Measurements from ENCODE around the gene TMC5. TPM values are rescaled to one million over a fixed set of nuclear protein-coding genes. Genes with fewer than 3 reads are reported as not detected.

The TMC5 gene
- total and polyA plus RNA-seq, 2 experiments from 2014 or later = 2.3 to 4.8 TPM

DNA sequence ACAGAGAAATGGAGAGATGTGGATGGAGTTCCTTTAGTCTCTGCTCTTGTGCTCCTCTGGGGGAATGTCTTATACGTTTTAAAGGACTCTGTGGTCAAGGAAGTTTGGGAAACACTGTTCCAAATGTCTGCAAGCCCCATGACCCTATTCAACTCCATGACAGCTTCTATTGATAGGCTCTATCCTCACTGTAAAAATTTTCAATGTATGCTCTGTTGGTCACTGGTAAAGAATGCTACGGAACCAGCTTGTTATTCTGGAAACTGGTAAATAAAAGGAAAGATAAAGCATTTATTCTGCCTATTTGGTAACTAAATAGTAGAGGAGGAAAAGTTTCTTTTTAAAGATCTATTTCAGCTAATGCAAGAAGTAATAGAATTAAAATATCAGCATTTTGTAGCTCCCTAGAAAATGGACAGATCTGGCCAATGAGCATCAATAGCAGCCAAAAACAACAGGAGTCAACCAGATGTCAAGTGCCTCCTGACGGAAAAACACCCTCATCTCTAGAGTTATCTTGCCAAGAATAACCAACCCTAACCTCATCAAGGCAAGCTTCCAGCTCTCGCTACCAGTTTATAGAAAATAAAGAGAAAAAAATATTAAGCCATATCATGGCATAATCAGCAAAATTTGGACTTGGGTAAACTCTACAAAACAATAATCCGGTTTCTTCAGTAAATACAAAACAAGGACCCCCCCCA is 88.1 kb downstream of the TMC5 start (continued):
- no peak for TF ChIP-seq EZH2phosphoT487 (IDR thresholded peaks at IDR 0.05; ENCODE audit: unreplicated experiment)
- no peak for TF ChIP-seq CREB1 (CRISPR knock-in tag; IDR thresholded peaks at IDR 0.05; ENCODE audit: low read depth)
- no peak for TF ChIP-seq JUNB (IDR thresholded peaks at IDR 0.05; ENCODE audit: unreplicated experiment)
- TF ChIP-seq POLR2AphosphoS5 (IDR thresholded peaks at IDR 0.05; ENCODE audit: low read depth) = no peak
- no peak for TF ChIP-seq STAT1 (IDR thresholded peaks at IDR 0.05; ENCODE audit: unreplicated experiment)
- TF ChIP-seq NANOG (IDR thresholded peaks at IDR 0.05; ENCODE audit: borderline replicate concordance) = no peak
- TF ChIP-seq, protein P1, sequence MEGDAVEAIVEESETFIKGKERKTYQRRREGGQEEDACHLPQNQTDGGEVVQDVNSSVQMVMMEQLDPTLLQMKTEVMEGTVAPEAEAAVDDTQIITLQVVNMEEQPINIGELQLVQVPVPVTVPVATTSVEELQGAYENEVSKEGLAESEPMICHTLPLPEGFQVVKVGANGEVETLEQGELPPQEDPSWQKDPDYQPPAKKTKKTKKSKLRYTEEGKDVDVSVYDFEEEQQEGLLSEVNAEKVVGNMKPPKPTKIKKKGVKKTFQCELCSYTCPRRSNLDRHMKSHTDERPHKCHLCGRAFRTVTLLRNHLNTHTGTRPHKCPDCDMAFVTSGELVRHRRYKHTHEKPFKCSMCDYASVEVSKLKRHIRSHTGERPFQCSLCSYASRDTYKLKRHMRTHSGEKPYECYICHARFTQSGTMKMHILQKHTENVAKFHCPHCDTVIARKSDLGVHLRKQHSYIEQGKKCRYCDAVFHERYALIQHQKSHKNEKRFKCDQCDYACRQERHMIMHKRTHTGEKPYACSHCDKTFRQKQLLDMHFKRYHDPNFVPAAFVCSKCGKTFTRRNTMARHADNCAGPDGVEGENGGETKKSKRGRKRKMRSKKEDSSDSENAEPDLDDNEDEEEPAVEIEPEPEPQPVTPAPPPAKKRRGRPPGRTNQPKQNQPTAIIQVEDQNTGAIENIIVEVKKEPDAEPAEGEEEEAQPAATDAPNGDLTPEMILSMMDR (conservative IDR thresholded peaks at IDR 0.05; ENCODE audit: low read depth in 2 of 2) = no peak

DNA sequence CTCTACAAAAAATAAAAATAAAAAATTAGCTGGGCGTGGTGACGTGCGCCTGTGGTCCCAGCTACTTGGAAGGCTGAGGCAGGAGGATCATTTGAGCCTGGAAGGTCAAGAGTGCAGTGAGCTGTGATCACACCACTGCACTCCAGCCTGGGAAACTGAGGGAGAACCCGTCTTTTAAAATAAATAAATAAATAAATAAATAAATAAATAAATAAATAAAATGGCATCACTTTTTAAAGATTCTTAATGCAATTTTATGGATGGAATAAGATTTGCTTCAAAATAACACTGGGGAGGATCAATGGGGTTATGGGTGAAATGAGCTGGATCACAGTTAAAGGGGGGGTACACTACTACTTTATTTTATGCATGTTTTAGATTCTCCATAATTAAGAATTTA is 89.3 kb downstream of the TMC5 start:
- Histone ChIP-seq H3K79me2 (replicated peaks; ENCODE audit: insufficient read depth) (0 out of 2 replicates have a peak, but pooled peaks cover 4% of the 10 kb centered on the region), H4K20me1 (replicated peaks; ENCODE audit: insufficient read depth) (no peaks in the 10 kb centered on the region; the same call in none of the 2 replicates), H3K4me3 (no peak overlapping the region), H3K27me3 (ENCODE audit: insufficient read depth) (no peaks in the 10 kb centered on the region), H3F3A (replicated peaks; ENCODE audit: low read depth) (no peaks in the 10 kb centered on the region), H3K4me2 (no peak overlapping the region), H3K27ac (ENCODE audit: low read depth) (no peak overlapping the region), H3K36me3 (ENCODE audit: insufficient read depth) (peaks cover 17% of the 10 kb centered on the region), H2AFZ (no peak overlapping the region), H3K9me2 (ENCODE audit: insufficient read depth) (no peaks in the 10 kb centered on the region), H3K4me1 (ENCODE audit: insufficient read depth) (no peaks in the 10 kb centered on the region)
- Mint-ChIP-seq H3K4me1 (no peaks in the 10 kb centered on the region), H3K36me3 (ENCODE audit: low read depth) (peaks cover 70% of the 10 kb centered on the region), H3K9me3 (no peaks in the 10 kb centered on the region), H3K27me3 (ENCODE audit: insufficient read depth, low read depth, poor library complexity) (no peaks in the 10 kb centered on the region), H3K4me3 (no peak overlapping the region), H3K27ac (no peak overlapping the region)
- ATAC-seq (no peak), DNase-seq (ENCODE audit: low spot score) (no peak)
- TF ChIP-seq EZH2 (IDR thresholded peaks at IDR 0.05; ENCODE audit: low read depth, unreplicated experiment) = no peak
- no peak for TF ChIP-seq STAT1 (IDR thresholded peaks at IDR 0.05; ENCODE audit: unreplicated experiment)
- no peak for TF ChIP-seq CREB1 (CRISPR knock-in tag; IDR thresholded peaks at IDR 0.05; ENCODE audit: low read depth)
- TF ChIP-seq, protein P2, sequence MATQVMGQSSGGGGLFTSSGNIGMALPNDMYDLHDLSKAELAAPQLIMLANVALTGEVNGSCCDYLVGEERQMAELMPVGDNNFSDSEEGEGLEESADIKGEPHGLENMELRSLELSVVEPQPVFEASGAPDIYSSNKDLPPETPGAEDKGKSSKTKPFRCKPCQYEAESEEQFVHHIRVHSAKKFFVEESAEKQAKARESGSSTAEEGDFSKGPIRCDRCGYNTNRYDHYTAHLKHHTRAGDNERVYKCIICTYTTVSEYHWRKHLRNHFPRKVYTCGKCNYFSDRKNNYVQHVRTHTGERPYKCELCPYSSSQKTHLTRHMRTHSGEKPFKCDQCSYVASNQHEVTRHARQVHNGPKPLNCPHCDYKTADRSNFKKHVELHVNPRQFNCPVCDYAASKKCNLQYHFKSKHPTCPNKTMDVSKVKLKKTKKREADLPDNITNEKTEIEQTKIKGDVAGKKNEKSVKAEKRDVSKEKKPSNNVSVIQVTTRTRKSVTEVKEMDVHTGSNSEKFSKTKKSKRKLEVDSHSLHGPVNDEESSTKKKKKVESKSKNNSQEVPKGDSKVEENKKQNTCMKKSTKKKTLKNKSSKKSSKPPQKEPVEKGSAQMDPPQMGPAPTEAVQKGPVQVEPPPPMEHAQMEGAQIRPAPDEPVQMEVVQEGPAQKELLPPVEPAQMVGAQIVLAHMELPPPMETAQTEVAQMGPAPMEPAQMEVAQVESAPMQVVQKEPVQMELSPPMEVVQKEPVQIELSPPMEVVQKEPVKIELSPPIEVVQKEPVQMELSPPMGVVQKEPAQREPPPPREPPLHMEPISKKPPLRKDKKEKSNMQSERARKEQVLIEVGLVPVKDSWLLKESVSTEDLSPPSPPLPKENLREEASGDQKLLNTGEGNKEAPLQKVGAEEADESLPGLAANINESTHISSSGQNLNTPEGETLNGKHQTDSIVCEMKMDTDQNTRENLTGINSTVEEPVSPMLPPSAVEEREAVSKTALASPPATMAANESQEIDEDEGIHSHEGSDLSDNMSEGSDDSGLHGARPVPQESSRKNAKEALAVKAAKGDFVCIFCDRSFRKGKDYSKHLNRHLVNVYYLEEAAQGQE (IDR thresholded peaks at IDR 0.05; ENCODE audit: unreplicated experiment) = no peak
- no peak for TF ChIP-seq ZNF331 (CRISPR knock-in tag; IDR thresholded peaks at IDR 0.05; ENCODE audit: low read depth)
- TF ChIP-seq JUNB (IDR thresholded peaks at IDR 0.05; ENCODE audit: unreplicated experiment) = no peak
- TF ChIP-seq NANOG (IDR thresholded peaks at IDR 0.05; ENCODE audit: borderline replicate concordance) = no peak
- TF ChIP-seq, protein P3, sequence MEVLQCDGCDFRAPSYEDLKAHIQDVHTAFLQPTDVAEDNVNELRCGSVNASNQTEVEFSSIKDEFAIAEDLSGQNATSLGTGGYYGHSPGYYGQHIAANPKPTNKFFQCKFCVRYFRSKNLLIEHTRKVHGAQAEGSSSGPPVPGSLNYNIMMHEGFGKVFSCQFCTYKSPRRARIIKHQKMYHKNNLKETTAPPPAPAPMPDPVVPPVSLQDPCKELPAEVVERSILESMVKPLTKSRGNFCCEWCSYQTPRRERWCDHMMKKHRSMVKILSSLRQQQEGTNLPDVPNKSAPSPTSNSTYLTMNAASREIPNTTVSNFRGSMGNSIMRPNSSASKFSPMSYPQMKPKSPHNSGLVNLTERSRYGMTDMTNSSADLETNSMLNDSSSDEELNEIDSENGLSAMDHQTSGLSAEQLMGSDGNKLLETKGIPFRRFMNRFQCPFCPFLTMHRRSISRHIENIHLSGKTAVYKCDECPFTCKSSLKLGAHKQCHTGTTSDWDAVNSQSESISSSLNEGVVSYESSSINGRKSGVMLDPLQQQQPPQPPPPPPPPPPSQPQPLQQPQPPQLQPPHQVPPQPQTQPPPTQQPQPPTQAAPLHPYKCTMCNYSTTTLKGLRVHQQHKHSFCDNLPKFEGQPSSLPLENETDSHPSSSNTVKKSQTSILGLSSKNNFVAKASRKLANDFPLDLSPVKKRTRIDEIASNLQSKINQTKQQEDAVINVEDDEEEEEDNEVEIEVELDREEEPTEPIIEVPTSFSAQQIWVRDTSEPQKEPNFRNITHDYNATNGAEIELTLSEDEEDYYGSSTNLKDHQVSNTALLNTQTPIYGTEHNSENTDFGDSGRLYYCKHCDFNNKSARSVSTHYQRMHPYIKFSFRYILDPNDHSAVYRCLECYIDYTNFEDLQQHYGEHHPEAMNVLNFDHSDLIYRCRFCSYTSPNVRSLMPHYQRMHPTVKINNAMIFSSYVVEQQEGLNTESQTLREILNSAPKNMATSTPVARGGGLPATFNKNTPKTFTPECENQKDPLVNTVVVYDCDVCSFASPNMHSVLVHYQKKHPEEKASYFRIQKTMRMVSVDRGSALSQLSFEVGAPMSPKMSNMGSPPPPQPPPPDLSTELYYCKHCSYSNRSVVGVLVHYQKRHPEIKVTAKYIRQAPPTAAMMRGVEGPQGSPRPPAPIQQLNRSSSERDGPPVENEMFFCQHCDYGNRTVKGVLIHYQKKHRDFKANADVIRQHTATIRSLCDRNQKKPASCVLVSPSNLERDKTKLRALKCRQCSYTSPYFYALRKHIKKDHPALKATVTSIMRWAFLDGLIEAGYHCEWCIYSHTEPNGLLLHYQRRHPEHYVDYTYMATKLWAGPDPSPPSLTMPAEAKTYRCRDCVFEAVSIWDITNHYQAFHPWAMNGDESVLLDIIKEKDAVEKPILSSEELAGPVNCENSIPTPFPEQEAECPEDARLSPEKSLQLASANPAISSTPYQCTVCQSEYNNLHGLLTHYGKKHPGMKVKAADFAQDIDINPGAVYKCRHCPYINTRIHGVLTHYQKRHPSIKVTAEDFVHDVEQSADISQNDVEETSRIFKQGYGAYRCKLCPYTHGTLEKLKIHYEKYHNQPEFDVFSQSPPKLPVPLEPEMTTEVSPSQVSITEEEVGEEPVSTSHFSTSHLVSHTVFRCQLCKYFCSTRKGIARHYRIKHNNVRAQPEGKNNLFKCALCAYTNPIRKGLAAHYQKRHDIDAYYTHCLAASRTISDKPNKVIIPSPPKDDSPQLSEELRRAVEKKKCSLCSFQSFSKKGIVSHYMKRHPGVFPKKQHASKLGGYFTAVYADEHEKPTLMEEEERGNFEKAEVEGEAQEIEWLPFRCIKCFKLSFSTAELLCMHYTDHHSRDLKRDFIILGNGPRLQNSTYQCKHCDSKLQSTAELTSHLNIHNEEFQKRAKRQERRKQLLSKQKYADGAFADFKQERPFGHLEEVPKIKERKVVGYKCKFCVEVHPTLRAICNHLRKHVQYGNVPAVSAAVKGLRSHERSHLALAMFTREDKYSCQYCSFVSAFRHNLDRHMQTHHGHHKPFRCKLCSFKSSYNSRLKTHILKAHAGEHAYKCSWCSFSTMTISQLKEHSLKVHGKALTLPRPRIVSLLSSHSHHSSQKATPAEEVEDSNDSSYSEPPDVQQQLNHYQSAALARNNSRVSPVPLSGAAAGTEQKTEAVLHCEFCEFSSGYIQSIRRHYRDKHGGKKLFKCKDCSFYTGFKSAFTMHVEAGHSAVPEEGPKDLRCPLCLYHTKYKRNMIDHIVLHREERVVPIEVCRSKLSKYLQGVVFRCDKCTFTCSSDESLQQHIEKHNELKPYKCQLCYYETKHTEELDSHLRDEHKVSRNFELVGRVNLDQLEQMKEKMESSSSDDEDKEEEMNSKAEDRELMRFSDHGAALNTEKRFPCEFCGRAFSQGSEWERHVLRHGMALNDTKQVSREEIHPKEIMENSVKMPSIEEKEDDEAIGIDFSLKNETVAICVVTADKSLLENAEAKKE (CRISPR knock-in tag; IDR thresholded peaks at IDR 0.05) = no peak
- no peak for TF ChIP-seq POLR2AphosphoS5 (IDR thresholded peaks at IDR 0.05; ENCODE audit: low read depth)
